Kidney epithelial cell (primary cell): Measurements from ENCODE around the gene NPAS2. TPM values are rescaled to one million over a fixed set of nuclear protein-coding genes. Genes with fewer than 3 reads are reported as not detected.

Experiments used
- DNase-seq: peaks from one replicate; pipeline ENCODE4 v3.0.0-alpha.2; 2010; ENCODE audit warnings: low read depth
- H3K27me3 ChIP-seq: 2 replicates; pipeline ENCODE4 v1.6.0; 2011; ENCODE audit warnings: low read length; ENCODE audit not compliant: control insufficient read depth, insufficient read depth
- H3K36me3 ChIP-seq: 2 replicates; pipeline ENCODE4 v1.5.1; 2011; ENCODE audit warnings: low read length; ENCODE audit not compliant: control insufficient read depth, insufficient read depth
- H3K4me3 ChIP-seq: 2 replicates; pipeline ENCODE4 v1.5.1; 2011; ENCODE audit warnings: low read depth, mild to moderate bottlenecking, control low read depth, low read length
- CTCF ChIP-seq: IDR thresholded peaks from 2 replicates; pipeline ENCODE4 v1.5.1; 2011; ENCODE audit warnings: mild to moderate bottlenecking, moderate library complexity, low read length, control low read depth, inconsistent platforms; ENCODE audit not compliant: insufficient read depth, poor library complexity, severe bottlenecking
- total RNA-seq: library from RNA; depleted of rRNA; stranded (reverse); fragments of >200 nt; gene quantifications from 2 replicates; pipeline ENCODE4 v1.2.3, GENCODE V29; 2015

Gene NPAS2
- total RNA-seq, 1 donor from 2014 or later = 11.2 TPM

- no peak for TF ChIP-seq CTCF
- H3K4me3 ChIP-seq = no peak overlapping the region
- H3K27me3 ChIP-seq = no peaks in the 10 kb centered on the region
- no peaks in the 10 kb centered on the region for H3K36me3 ChIP-seq
- DNase-seq = no peak
These were observed 24.6 kb downstream of the NPAS2 start for GRCh38 chr2:100844514-100844913.

- TF ChIP-seq CTCF = no peak
- no peak overlapping the region for H3K4me3 ChIP-seq
- H3K27me3 ChIP-seq = no peaks in the 10 kb centered on the region
These were observed 25.4 kb downstream of the NPAS2 start for GRCh38 chr2:100845141-100845991.

GRCh38 chr2:100846716-100847115, 26.8 kb downstream of the NPAS2 start:
- no peak for DNase-seq
- no peaks in the 10 kb centered on the region for H3K27me3 ChIP-seq
- no peak for TF ChIP-seq CTCF
- no peak overlapping the region for H3K4me3 ChIP-seq
- H3K36me3 ChIP-seq = no peaks in the 10 kb centered on the region

More at GRCh38 chr2:100845141-100845991, 25.4 kb downstream of the NPAS2 start:
- no peak for DNase-seq
- H3K36me3 ChIP-seq = no peaks in the 10 kb centered on the region

- no peak for DNase-seq
- no peak for TF ChIP-seq CTCF
- H3K36me3 ChIP-seq = no peaks in the 10 kb centered on the region
- H3K4me3 ChIP-seq = no peak overlapping the region
- H3K27me3 ChIP-seq = no peaks in the 10 kb centered on the region
These were observed 32.5 kb downstream of the NPAS2 start for GRCh38 chr2:100852447-100852846.

GRCh38 chr2:100852999-100853908, 33.3 kb downstream of the NPAS2 start:
- no peak overlapping the region for H3K4me3 ChIP-seq
- no peaks in the 10 kb centered on the region for H3K27me3 ChIP-seq
- no peak for TF ChIP-seq CTCF
- no peaks in the 10 kb centered on the region for H3K36me3 ChIP-seq
- DNase-seq = no peak
